A549 treated with CpdA at 1 μM for 4 hours (cell line): Measurements from ENCODE around the gene TRIM34. TPM values are rescaled to one million over a fixed set of nuclear protein-coding genes. Genes with fewer than 3 reads are reported as not detected.

Source experiments
- total RNA-seq: library from RNA; stranded (reverse); fragments of 200-300 nt; extraction: Qiagen RNA extraction; gene quantifications from 5 replicates; pipeline ENCODE4 v1.2.3, GENCODE V29; 2022; ENCODE audit warnings: low read depth

The TRIM34 gene
- total RNA-seq: 2.3 to 4.3 TPM (median 3.3 TPM) in 5 replicates

DNA sequence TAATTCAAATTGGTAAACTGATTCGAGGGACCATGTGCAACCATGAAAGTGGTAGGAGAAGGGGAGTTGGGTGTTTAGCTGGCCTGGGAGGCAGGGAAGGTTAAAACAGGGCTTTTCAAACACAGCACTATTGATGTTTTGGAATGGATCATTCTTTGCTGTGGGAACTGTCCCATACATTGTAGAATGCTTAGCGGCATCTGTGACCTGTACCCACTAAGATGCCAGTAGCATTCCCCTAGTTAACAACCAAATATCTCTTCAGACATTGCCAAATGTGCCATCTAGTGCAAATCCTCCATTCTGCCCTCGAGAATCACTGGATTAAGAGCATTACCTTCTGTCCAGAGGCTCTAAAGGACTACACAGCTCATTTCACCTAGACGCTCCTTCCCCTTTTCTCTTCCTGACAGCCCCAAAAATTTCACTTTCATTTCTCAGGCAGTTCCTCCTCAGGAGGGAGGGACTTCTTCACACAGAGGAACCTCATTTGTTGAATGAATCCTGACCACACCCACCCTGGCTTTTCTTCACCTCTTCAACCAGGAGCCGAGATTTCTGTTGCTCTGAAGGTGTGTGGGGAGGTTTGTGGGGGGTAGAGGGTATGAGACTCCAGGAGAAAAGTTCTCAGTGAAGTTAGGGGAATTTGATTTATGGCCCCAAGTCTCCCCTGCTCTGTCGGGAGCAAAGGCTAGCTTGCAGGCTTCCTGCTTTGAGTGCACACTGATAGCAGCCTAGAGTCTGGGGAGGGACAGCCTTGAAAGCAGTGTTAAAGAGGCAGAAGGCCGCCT, at the start of gene TRIM34:
Gene TRIM34, plus strand, starts transcription at position 513 of the 791 bp plus-strand sequence. CDS start 7,331 bp downstream, outside the sequence.

DNA sequence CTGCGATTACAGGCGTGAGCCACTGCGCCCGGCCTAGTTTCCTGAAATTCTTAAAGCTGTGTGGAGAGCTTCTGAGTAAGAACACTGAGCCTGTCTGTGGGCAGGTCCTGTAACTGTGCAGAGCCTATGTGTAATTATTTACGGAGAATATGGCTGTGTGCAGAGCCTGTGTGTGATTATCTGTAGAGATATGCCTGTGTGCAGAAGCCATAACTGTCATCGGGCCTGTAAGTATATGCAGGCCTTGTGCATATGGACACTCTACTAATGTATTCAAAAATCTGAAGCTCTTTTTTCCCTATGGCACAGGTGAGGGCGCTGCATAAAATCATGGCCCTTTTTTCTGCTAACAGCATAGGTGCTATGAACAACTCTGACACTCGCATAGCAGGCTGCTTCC, 44.2 kb upstream of the TRIM34 start, which contains the start of gene OR52B6:
Gene OR52B6, plus strand, starts transcription at position 301 of the 400 bp plus-strand sequence. Its CDS starts 0 bp downstream, at position 301.

DNA sequence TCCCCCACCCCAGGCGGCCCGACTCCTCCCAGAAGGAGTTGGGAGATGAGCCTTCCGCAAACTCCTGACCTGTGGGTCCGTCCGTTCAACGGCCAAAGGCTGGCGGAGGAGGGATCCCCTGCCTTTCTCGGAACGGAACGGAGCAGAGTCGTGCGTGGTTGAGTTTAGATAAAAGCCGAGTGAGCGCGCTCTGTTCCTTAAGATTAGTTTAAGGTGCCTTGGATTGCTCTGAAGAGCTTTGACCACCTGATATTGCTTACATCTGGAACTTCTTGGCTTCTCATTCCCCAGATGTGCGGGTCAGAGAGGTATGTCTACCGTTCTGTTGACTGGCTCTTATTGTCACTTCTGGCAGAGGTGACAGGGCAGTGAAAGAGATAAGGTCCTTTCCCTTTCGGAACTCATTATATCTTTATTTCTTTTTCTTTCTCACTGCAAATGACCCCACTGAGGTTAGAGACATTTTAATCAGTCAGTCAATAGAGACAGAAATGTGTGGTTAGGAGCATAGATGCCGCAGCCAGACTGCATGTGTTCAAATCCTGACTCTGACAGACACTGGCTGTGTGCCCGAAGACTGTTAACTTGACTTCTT, 28.1 kb upstream of the TRIM34 start, which contains the start of gene TRIM6:
Gene TRIM6, plus strand, starts transcription at position 31 of the 595 bp plus-strand sequence. Its CDS starts 261 bp downstream, at position 292.

DNA sequence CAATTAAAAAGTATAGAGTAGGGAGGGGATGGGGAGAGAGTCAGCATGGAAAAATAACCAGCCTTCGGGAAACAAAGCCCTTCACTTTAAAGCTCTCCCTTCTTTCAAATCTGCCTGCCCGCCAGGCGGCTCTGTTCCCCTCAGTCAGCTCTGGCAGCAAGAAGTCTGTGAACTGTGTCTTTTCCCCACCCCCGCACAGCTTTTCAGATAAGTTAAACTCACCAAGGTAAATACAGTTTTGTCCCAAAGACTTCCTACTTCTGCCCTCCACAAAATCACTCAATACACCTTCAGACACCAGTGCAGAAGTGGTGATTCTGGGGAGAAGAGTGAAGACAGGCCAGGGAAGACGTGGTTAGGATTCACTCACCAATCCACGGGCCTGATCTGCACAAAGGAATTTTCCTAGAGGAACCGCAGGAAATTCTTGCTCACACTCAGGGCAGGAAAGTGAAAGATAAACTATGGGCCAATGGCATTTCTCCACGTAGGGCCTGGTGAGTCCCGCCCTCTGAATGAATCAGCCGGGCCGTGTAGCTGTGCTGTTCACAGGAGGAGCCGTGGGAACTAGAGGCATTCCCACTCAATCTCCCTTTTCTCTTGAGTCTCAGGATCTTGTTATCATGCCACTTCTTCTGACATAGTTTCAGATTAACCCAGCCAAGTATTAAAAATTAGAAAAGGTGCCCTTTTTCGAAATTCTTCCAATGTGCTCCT, 60.0 kb downstream of the TRIM34 start, which contains the start of gene TRIM5:
Gene TRIM5, minus strand, starts transcription at position 429 of the 717 bp plus-strand sequence. CDS start 4,897 bp downstream, outside the sequence.

GRCh38 chr11:5689551-5689983, 64.8 kb downstream of the TRIM34 start, which contains the start of gene TRIM22:
Gene TRIM22, plus strand, starts transcription at chr11:5689790. Its CDS starts 6,443 bp downstream, at chr11:5696233.

Other genes starting within 250 kb of the TRIM34 start
- not detected in 5 replicates for gene OR51M1, start 241.2 kb upstream of the TRIM34 start, total RNA-seq
- not detected in 5 replicates for gene OR51Q1, start 202.9 kb upstream of the TRIM34 start, total RNA-seq
- not detected in 5 replicates for gene OR51I1, start 183.5 kb upstream of the TRIM34 start, total RNA-seq
- not detected in 5 replicates for gene OR51I2, start 175.7 kb upstream of the TRIM34 start, total RNA-seq
- gene OR52D1, start 136.3 kb upstream of the TRIM34 start, total RNA-seq: not detected in 5 replicates
- gene UBQLN3, start 115.0 kb upstream of the TRIM34 start, total RNA-seq: not detected in 5 replicates
- gene UBQLNL, start 108.3 kb upstream of the TRIM34 start, total RNA-seq: 0.08 to 0.20 TPM in 2 of 5 replicates, not detected in the others
- not detected in 5 replicates for gene OR52H1, start 76.5 kb upstream of the TRIM34 start, total RNA-seq
- gene OR52B6, start 44.1 kb upstream of the TRIM34 start, total RNA-seq: not detected in 5 replicates
- 10.8 to 14.1 TPM (median 11.6 TPM) in 5 replicates for gene TRIM6, start 28.4 kb upstream of the TRIM34 start, total RNA-seq
- 12.4 to 15.5 TPM (median 12.8 TPM) in 5 replicates for gene TRIM5, start 60.1 kb downstream of the TRIM34 start, total RNA-seq
- gene TRIM22, start 64.8 kb downstream of the TRIM34 start, total RNA-seq: 0.57 to 1.1 TPM (median 0.82 TPM) in 5 replicates
- not detected in 5 replicates for gene OR56B1, start 111.4 kb downstream of the TRIM34 start, total RNA-seq
- not detected in 5 replicates for gene OR52N4, start 129.2 kb downstream of the TRIM34 start, total RNA-seq
- gene OR52N5, start 158.4 kb downstream of the TRIM34 start, total RNA-seq: not detected in 5 replicates
- gene OR52N1, start 166.3 kb downstream of the TRIM34 start, total RNA-seq: not detected in 5 replicates
- not detected in 5 replicates for gene OR52N2, start 183.9 kb downstream of the TRIM34 start, total RNA-seq
- not detected in 5 replicates for gene OR52E6, start 216.9 kb downstream of the TRIM34 start, total RNA-seq
- not detected in 5 replicates for gene OR52E8, start 232.7 kb downstream of the TRIM34 start, total RNA-seq